ENCODE measurements around the gene ATP2B2.

DNA sequence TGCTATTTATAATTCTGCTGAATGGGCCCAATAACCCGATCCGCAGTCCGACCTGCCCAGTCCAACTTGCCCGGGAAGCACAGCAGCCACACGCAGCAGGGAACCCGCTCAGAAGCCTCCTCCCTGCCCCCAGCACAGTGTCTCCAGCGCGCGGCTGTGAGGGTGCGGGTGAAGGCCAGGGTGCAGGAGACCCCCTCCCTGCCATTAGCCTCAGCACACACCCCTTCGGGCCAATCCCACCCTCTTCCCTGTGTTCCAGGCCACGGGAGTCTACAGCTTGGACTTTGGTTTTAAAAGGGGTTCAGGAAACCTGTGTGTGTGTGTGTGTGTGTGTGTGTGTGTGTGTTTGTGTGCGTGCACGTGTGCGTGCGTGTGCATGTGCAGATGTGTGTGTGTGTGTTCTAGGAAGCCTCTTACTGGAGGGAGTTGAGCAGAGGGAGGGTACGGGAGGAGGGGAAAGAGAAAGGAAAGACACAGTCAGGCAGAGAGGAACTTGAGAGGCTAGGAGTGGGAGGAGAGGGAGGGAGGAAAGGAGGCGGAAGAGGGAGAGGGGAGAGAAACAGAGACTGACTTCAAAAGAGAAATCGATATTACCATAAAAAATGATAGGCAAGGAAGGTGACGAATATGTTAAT is 34.2 kb downstream of the ATP2B2 start:
- TF ChIP-seq ZBED1 (IDR thresholded peaks at IDR 0.05; ENCODE audit: borderline replicate concordance) (no peak), BHLHE40 (IDR thresholded peaks at IDR 0.05; ENCODE audit: borderline replicate concordance in 1 of 2, low read depth in 2 of 2, low read length in 1 of 2) (peak in 1 of 2 experiments; percentile 73; a peak in 2 of 4 replicates), POLR2A (IDR thresholded peaks at IDR 0.05; ENCODE audit: low read depth, low read length) (no peak), JUNB (IDR thresholded peaks at IDR 0.05) (no peak), DPF2 (IDR thresholded peaks at IDR 0.05) (no peak), TCF12 (IDR thresholded peaks at IDR 0.05; ENCODE audit: low read depth, low read length) (no peak)
- TF ChIP-seq, protein P1, sequence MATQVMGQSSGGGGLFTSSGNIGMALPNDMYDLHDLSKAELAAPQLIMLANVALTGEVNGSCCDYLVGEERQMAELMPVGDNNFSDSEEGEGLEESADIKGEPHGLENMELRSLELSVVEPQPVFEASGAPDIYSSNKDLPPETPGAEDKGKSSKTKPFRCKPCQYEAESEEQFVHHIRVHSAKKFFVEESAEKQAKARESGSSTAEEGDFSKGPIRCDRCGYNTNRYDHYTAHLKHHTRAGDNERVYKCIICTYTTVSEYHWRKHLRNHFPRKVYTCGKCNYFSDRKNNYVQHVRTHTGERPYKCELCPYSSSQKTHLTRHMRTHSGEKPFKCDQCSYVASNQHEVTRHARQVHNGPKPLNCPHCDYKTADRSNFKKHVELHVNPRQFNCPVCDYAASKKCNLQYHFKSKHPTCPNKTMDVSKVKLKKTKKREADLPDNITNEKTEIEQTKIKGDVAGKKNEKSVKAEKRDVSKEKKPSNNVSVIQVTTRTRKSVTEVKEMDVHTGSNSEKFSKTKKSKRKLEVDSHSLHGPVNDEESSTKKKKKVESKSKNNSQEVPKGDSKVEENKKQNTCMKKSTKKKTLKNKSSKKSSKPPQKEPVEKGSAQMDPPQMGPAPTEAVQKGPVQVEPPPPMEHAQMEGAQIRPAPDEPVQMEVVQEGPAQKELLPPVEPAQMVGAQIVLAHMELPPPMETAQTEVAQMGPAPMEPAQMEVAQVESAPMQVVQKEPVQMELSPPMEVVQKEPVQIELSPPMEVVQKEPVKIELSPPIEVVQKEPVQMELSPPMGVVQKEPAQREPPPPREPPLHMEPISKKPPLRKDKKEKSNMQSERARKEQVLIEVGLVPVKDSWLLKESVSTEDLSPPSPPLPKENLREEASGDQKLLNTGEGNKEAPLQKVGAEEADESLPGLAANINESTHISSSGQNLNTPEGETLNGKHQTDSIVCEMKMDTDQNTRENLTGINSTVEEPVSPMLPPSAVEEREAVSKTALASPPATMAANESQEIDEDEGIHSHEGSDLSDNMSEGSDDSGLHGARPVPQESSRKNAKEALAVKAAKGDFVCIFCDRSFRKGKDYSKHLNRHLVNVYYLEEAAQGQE (IDR thresholded peaks at IDR 0.05; ENCODE audit: low read depth, low read length) = no peak
